ENCODE data around the gene TLE4.
"Not testable (repeated sequence)": the region's sequence is repeated elsewhere in the genome, so short reads cannot be mapped to it uniquely, and the experiment has no call there.

The TLE4 gene

GRCh38 chr9:79639354-79639753, 67.6 kb downstream of the TLE4 start:
- DNase-seq, result no peak

GRCh38 chr9:79640067-79640466, 68.3 kb downstream of the TLE4 start:
- not testable (repeated sequence) for DNase-seq

DNA sequence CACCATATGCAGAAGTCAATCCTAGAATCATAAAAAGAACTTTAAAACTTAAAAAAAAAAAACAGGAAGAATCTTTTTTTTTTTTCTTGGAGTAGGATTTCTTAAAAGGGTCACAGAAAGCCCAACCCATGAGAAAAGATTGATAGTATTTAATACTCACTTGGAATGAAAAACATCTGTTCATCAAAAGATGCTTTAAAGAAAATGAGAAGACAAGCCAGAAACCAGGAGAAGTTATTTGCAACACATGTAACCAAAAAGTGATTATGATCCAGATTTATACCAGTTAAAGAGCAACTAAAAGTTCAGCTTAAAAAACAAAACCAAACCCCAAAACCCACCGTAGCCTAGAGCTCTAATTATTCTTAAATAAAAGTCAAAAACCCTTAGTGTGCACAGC, 69.3 kb downstream of the TLE4 start:
- DNase-seq, result no peak

DNA sequence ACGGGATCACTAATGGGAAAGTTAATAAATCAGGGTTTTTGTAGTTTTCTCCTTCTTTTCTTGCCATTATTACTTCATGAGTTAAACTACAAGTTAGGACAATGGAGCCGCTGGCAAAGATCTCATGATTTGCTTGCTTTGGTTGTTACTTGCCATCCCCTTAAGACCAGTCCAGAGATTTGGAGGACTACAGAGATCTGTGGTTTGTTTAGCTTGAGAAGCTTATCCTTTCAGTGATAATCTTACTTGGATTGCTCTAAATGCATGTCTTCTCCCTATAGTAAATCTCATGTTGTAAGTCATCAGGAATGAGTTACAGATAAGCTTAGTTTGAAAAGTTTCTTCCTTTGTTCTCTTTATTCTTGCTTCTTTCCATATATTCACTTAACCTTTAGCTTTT, 70.9 kb downstream of the TLE4 start:
- DNase-seq, result no peak

DNA sequence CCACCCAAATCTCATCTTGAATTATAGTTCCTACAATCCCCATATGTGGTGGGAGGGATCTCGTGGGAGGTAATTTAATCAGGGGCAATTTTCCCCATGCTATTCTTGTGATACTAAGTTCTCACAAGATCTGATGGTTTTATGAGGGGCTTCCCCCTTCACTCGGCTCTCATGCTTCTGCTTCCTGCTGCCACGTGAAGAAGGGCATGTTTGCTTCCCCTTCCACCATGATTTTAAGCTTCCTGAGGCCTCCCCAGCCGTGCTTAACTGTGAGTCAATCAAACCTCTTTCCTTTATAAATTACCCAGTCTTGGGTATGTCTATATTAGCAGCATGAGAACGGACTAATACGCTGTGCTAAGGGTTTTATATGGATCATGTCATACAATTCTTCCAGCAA, 72.3 kb downstream of the TLE4 start:
- no peak for DNase-seq

DNA sequence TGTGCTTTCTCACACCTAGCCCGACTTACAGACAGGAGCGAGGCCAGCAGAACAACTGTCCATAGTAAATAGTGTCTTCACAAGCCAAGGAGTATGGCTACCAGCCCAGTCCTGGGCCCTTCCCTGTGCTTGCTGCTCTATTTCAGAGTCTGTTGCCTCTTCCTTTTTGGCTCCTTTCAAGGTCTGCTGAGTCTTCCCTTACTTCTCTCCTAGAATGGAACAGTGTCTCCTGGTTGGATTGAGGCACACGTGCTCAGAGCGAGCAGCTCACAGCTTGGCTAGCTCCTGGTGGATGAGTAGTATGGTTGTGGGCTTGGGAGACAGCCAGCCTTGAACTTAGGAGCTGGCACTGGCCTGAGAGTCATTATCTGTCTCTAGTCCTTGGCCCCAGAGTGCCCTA, 72.8 kb downstream of the TLE4 start:
- no peak for DNase-seq

- no peak for DNase-seq
Observed at GRCh38 chr9:79645110-79645509, 73.3 kb downstream of the TLE4 start.

- no peak for DNase-seq
Observed at GRCh38 chr9:79646096-79646495, 74.3 kb downstream of the TLE4 start.

DNA sequence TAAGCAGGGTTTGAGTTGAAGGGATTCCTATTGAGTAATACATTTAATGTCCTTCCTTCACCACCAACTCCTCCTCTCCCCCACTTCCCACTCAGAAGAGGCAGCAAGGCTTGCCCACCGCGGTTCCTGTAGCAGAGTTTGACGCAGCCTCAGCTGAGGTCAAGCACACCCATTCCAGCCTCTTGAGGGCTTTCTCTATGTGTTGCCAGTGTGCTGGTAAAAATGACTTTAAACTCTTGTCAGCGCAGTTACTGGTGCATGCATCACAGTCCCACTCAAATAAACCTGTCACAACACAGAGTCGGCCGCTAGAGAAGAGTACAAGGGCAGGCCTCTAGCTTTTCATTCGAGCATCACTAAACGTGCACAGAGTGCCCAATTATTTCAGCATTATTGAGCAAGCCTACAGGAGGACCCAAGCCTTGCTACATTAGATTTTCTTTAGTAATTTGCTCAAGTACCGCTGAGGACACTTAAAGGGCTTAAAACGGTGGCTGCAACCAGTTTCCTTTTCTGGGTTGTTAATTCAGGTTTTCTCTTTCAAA, 79.6 kb downstream of the TLE4 start:
- no peak for DNase-seq

GRCh38 chr9:79652598-79652997, 80.8 kb downstream of the TLE4 start:
- DNase-seq, result no peak

DNA sequence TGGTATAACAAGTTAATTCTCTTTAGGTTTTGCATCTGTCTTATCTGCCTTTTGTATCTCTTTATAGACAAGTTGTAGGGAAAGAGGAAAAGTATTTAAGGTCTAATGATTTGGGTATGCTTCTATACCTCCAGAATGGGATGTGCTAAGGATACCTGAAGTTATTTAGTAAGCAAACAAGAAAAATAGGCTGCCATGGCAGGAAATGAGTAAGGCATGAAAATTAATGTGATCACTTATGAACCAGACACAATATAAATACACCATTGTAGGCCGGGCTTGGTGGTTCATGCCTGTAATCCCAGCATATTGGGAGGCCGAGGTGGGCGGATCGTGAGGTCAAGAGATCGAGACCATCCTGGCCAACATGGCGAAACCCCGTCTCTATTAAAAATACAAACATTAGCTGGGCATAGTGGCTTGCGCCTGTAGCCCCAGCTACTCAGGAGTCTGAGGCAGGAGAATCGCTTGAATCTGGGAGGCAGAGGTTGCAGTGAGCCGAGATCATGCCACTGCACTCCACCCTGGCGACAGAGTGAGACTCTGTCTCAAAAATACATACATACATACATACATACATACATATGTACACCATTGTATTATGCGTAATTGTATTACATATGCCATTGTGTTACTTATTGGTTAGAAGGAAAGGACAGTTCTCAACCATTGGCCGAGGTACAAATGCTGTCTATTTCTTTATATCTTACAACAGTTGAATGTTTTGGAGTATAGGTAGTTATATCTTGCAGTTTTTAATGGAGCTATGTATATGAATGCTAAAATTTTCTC, 83.0 kb downstream of the TLE4 start:
- DNase-seq, result not testable (repeated sequence)

GRCh38 chr9:79655551-79655950, 83.8 kb downstream of the TLE4 start:
- DNase-seq, result no peak

- no peak for DNase-seq
Observed at GRCh38 chr9:79656169-79656568, 84.4 kb downstream of the TLE4 start.

GRCh38 chr9:79657891-79658290, 86.1 kb downstream of the TLE4 start:
- DNase-seq, result no peak

DNA sequence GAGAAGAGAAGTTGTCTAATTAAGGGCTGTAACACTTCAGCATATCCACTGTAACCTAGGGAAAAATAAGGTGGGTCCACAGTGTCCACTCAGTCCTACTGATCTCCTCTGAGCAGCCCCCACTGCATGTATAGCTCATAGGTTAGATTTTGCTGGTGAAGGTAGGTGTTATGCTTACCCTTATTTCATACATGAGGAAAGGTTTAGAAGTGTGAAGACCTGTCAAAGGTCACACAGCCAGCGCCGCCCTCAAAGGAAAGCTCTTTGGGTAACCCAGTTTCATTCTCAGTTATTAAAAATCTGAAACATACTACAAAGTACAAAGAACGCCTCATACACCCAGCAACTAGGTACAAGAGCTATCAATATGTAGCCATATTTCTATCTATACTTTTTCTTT, 87.2 kb downstream of the TLE4 start:
- DNase-seq, result no peak

DNA sequence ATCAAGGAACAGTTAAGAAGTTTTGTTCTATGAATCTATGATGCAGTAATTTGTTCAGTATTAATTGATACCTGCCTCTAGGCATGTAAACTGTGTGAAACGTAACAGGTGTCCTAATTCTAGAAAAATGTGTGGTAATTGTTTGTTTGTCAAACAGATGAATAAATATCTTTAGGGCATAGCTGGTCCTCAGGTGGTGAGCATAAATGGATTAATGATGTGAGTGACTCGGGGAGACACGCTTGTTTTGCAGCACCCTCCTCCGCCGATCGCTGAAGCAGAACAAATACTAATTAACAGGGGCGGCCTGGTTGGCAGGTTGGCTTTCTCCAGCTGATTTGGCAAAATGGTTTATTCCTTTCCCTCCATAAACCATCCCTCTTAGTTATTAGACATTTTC, 88.8 kb downstream of the TLE4 start:
- no peak for DNase-seq

DNA sequence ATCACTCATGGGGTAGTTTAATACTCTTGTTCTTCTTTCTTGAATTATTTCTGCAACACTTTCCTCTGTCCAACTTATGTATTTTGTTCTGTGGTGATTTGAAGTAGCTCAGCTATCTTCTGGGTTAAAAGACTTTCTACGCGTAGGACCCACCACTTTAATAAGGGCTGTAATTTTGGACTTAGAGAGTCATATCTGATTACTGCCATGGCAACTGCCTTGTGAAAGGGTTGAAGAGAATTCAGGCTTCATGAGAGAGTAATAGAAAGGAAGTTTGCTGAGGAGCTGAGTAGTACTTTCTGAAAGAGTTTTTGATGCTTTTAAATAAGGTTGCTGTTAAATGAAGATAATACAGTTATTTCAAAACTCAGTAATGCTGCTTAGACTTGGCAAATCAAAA, 89.5 kb downstream of the TLE4 start:
- no peak for DNase-seq

DNA sequence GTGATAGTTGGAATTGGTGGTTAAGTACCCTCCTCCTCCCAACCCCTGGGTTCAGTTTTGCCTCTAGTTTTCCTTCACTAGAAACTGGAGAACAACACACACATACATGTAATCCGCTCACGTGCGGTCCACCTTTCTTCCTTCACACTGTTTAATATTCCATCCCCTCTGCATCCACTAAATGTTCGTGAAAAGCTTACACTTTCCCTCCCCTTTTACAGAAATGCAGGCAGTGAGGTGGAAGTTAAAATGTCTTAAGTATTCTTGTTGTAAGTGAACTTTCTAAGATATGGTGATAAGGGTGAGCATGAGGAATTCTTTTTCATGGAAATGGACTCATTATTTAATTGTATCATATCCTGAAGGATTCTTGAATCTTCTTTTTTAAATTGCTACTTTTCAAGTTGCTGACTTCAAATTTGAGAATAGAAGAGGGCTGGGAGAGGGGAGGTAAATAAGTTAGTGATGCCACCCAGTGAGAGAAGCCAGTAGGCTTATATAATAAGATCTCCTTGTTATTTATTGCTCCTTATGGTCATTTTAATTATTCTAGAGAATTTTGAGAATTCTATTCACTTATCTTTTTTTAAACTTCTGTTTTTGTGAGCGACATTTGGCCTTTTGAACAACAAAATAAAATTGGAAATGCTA, 90.2 kb downstream of the TLE4 start:
- DNase-seq, result no peak

DNA sequence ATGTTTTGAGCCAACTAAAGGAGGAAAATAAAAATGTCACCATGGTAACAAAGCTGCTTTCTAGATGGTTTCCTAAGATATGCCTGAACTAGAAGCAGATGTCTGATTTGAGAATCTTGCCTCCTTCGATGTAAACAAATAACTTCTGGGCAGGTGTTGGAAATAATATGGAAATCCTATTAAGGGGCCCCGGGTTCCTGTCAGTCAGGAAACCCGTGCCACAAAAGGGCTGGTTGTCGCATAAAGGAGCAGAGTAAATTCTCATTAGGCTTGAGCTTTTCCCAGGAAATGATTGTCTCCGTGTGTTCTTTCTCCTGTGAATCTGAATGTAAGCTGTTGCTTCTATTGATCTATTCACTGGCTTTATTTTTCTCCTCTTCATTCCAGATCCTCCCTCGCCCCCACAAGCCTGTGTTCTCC, 90.8 kb downstream of the TLE4 start:
- no peak for DNase-seq

GRCh38 chr9:79663300-79663699, 91.5 kb downstream of the TLE4 start:
- no peak for DNase-seq

DNA sequence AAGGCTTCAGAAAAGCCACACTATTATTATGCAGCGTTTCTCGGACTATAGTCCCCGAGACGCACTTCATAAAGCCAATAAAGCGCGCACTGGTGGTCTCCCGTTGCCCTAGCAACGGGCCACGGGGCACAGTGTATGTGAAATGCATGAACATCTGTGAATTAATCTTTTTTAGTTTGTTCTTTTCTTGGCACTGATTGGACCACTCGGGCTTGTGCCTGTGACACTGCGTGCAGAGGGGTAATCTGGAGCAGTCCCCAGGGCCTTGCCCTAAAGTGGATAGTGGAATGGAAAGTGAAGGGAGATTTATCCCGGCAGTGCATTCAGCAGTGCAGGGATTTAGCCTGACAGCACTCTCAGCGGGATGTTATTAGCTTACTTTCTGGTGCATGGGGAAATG, 92.1 kb downstream of the TLE4 start:
- no peak for DNase-seq

DNA sequence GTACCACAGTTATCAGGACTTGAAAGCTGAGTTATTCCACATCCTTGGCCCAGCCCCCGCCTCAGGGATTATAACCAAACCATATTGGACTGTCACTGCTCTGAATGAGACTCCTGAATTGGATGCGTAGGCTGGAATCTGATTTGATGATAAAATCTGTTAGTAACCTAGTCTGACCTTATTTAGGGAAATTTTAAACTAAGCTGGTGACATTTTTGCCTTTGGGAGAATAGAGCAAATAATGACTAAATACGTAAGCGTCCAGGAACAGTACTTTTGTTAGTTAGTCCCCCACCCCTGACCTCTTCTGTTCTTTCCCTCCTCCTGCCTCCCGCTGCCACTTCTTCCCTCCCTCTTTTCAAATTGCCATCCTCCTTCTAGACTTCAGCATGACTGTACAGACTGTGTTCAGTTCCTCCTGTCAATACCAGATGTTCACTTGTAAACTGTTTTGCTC, 92.6 kb downstream of the TLE4 start:
- DNase-seq, result no peak

GRCh38 chr9:79665369-79665768, 93.6 kb downstream of the TLE4 start:
- DNase-seq, result no peak

GRCh38 chr9:79665931-79666330, 94.2 kb downstream of the TLE4 start:
- no peak for DNase-seq
